Activated CD4-positive, CD25-positive, alpha-beta regulatory T cell (primary cell): ENCODE data around the gene VPS16.
"Not testable (repeated sequence)": the region's sequence is repeated elsewhere in the genome, so short reads cannot be mapped to it uniquely, and the experiment has no call there.

Experiments
- DNase-seq, 4 experiments: peaks; one replicate each; lab custom pipeline; 2025; lab: John Stamatoyannopoulos, UW

Gene VPS16

DNA sequence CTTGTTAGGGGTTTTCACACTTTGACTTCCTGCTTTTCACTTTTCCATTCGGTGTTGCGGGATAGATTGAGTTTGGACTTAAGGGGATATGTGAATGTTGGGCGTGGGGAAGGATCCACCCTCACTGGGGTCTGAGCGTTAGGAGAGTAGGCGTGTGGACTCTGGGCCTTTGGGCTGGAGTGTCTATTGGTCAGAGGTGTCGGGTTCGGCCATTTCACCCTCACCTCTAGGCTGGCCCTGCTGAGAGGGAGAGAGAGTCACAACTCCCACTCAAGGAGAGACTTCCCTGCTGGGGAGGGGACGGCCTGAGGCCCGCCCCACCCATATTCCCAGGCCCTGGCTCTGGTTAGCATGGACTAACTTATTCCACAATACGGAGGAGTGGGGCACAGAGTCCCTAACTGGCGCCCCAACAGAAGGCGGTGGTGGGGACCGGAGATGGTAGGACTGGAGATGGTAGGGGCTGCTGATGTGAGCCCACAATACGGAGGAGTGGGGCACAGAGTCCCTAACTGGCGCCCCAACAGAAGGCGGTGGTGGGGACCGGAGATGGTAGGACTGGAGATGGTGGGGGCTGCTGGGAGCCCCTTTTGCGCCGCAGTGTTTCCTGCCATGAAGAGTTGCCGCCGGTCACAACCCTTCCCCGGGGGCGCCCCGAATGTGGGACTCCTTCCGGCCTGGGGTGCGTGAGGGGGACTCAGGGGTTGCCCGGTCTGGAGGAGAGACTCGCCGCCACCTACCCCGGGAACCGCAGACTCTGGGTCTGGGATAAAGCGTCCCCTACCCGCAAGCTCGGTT is 31.3 kb downstream of the VPS16 start:
- no peak for DNase-seq

DNA sequence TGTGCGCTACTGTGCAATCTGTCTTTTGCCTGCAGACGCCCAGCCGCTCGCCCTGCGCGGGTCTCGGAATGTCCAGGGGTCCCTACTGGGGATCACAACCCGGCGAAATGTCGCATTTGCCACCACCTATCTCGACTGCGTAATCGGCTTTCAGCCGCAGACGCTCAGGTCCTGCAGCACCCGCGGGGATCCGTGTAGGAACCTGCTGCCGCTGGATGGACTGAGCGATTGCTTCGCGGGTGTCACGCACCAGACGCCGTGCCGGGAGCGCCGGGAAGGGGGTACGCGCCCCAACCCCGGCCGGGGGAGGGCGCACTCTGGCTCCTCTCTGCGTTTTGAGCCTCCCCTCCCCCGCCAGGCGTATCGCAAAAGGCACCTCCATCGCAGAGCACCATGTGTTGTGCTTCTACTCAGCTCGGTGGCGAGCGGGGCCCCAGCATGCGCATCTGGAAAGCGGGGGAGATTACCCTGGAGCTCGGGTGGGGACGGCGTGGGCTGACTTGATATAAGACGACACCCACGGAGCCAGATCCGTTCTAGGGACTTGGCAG is 32.0 kb downstream of the VPS16 start:
- peak; percentile 48 to 64 (median 52) for DNase-seq

DNA sequence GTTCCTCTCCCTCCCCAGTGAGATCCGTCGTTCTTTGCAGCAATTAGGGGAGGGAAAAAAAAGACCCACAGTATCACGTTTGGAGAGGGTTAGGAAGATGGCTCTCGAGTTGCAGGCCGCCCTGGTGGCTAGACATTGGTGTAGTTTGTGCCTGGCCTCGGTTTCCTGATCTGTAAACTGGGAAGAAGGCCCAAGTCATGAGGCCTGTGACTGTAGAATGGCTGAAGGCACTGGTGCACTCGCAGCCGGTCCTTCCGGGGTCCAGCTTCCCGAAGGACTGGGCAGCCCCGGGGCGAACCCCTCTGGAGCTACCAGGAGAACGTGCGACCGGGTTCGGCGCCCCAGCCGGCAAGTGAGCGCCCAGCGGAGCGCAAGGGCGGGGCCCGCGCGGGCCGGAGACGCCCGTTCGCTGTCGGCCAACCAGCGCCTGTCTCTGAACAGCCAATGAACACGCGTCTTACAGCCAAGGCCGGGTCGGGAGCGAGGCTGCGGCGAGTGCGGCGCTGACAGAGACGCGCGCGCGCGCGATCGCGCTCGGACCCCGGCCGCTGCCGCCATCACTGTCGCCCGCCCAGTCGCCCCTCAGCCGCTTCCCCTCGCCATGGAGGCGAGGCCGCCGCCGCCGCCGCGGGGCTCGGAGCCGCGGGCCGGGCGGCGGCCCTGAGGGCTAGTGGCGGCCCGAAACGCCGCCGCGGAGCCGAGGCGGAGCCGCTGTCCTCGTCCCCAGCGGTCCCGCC is 32.6 kb downstream of the VPS16 start, which contains the start of gene PTPRA:
Gene PTPRA (plus strand): TSS at position 472 of the 737 bp plus-strand sequence. CDS start 90,797 bp downstream, outside the sequence.
- DNase-seq: peak; percentile 72 to 84 (median 80)

DNA sequence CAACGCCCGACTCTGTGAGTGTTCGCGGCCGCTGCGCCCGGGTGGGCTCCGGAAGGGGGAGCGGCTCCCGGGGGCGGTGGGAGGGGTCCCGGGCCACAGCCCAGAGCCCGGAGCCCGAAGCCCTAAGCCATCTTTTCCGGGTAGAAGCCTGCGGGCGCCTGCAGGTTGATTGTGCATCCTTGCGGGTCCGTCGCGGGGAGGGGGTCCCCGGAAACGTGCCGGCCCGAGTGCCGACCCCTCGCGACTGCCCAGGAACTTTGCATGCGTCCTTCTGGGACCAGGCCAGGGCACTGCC is 33.1 kb downstream of the VPS16 start:
- DNase-seq: peak in 3 of 4 experiments; percentile 47 to 58 (median 48)

DNA sequence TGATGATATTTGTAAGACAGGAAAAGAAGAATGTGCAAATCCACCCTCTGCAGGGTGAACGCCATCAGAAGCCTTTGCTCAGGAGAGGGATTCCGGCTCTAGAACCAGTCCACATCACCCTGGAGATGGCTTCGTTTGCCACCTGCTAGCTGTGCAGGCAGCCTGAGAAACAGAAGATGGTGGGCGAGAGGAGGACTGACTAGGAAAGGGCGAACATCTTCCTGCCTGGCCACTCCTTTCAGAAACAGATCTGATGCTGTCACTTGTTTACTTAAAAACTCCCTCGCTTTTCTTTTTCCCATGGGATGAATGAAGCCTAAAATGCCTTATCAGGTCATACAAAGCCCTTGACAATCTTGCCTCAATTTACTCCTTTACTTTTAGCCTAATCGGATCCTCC is 33.9 kb downstream of the VPS16 start:
- no peak for DNase-seq

DNA sequence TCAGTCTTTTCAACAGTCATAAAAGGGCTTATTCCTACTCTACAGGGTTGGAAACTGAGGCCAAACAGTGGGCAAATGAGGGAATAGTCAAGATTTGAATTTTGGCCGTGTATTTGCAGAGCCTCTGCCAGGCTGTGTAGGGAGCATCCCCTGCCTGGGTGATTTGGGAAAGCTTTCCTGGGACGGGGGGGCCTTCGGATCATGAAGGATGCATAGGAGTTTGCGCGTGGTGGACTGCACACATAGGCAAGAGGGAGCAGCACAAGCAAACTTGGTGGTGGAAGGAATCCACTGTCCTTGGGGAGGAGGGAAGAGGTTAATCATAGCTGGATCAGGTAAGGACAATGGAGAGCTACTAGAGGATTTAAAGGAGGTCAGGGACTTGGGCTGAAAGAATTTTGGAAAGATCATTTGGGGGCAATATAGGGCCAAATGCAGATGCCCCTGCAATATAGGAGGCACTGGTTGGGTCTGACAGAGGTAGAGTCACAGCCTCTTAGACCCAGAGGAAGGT is 35.2 kb downstream of the VPS16 start:
- no peak for DNase-seq

DNA sequence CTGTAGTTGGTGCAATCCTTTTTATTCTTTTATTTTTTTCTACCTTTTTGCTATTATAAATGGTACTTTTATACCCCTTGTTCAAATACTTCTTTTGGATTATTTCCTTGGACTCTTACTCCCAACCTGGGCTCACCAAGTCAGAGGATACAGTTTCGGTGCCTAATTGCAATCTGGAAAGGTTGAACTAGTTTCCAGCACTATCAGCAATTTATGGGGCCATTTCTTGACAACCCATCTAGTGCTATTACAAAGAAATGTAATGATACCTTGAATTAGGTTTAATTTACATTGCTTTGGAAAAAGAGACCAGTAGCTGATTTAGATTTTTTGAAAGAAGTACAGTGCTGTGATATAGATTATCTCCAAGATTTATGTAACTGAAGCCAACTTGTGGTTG is 38.0 kb downstream of the VPS16 start:
- no peak for DNase-seq

DNA sequence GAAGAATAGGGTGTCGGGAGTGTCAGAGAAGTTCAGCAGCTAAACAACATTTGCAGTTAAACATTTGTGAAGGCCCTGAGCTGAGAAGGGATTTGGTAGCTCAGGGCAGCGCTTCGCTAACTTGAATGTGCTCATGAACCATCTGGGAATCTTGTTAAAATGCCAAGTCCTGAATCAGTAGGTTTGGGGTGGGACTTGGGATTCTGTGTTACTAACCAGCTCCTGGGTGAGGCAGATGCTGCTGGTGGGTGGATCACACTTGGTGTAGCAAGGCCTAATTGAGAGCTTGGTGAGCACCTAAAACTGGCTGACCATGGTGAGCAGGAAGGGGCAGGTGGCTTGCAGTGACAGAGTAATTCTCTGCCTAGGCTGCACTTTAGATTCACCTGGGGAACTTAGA is 38.6 kb downstream of the VPS16 start:
- DNase-seq: no peak

DNA sequence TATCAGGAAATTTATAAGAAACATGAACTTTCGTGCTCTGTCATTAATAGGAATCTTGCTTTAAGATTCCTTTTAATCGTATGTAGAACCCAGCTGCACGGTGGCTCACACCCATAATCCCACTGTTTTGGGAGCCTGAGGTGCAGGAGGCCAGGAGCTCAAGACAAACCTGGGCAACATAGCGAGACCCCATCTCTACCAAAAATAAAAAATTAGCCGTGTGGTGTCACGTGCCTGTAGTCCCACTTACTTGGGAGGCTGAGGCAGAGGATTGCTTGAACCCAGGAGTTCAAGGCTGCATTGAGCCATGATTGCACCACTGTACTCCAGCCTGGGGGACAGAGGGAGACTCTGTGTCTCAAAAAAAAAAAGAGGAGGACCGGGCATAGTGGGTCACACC is 40.1 kb downstream of the VPS16 start:
- DNase-seq: no peak

DNA sequence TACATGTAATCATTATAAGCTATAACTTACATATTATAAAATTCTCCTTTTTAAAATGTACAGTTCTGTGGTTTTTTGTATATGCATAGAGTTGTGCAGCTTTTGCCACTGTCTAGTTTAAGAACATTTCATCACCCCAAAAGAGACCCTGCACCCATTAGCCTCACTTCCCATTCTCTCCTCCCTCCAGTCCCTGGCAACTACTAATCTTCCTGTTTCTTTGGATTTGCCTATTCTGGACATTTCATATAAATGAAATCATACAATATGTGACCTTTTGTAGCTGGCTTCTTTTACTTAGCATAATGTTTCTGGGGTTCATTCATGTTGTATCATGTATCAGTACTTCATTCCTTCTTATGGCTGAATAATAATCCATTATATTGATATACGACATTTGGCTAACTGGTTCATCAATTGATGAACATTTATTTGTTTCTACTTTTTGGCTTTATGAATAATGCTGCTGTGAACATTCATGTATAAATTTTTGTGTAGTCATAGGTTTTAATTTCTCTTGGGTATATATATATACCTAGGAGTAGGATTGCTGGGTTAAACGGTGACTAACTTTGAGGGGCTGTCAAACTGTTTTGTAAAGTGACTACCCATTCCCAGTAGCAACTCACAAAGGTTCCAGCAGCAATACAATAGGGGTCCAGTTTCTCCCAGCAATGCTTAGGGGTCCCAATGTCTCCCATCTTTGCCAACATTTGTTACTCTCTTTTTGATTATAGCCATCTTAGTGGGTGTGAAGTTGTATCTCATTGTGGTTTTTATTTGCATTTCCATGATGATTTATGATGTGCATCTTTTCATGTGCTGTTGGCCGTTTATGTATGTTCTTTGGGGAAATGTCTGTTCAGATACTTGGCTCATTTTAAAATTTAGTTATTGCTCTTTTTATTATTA is 43.4 kb downstream of the VPS16 start:
- no peak for DNase-seq

DNA sequence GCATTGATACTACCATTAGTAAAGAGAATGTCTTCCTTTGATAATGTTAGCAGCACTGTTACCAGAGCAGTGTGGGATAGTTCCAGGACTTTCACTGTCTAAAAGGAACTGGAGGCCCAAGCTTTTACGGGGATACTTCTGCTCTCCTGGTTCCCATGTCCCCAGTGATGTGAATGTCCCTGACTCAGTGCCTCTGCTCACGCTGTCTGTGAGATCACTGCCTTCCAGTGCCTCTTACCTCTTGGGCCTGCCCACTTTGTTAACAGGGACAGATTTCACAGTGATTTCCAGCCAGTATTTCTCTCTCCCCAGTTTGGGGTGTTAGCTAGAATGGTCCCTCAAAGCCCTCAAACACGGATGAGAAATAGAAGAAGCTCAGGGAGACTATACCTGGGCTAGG is 47.2 kb downstream of the VPS16 start:
- DNase-seq: no peak

DNA sequence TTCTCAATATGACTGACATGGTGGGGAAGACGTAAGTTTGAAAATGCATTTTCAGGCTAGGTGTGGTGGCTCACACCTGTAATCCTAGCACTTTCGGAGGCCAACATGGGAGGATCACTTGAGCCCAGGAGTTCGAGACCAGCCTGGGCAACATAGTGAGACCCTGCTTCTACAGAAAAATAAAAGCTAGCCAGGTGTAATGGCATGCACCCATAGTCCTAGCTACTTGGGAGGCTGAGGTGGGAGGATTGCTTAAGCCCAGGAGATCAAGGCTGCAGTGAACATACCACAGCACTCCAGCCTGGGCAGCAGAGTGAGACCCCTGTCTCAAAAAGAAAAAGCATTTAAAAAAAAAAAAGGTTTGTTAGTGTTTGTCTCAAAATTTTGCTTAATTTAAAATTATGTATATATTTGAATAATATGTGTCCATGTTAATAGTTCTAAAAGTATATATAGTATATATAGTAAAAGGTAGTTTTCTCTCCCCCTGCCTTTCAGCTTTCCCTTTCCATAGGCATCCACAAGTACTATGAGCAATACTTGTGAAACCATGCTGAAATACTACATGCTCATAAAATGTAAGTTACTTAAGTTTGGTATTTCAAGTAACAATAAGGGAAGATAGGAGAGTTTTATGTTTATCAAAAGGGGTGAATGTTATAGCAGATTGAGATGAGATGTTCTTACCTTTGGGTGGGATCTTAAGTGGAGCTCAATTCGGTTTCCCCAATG is 47.8 kb downstream of the VPS16 start:
- no peak for DNase-seq

DNA sequence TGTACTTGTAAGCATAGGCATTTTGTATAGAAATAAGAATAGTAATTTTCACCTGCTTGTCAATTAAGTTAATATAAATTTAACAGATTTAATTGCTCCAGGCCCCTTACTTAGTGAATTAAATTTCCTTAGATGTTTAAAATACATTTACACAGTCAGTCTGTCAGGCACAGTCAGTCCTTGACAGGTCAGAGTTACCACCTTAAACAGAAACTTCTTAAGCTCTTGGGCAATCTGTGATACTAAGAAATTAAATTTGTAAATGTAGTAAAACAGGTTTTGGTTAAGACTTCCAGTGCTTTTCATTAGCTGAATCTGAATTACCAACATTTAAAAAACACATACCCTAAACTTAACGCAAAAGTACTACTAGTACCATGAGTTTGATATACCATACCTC is 48.7 kb downstream of the VPS16 start:
- no peak for DNase-seq

DNA sequence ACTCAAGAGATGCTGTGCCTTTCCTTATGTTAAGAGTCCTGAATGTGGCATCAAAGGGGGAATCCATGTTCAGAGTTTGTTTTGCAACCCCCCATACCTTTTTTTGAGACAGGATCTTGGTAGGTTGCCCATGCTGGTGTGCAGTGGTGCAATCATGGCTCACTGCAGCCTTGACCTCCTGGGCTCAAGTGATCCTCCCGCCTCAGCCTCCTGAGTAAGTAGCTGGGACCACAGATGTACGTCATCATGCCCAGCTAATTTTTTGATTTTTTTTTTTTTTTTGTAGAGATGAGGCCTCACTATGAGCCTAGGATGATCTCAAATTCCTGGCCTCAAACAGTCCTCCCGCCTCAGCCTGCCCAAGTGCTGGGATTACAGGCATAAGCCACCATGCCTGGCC is 49.3 kb downstream of the VPS16 start:
- DNase-seq: no peak

DNA sequence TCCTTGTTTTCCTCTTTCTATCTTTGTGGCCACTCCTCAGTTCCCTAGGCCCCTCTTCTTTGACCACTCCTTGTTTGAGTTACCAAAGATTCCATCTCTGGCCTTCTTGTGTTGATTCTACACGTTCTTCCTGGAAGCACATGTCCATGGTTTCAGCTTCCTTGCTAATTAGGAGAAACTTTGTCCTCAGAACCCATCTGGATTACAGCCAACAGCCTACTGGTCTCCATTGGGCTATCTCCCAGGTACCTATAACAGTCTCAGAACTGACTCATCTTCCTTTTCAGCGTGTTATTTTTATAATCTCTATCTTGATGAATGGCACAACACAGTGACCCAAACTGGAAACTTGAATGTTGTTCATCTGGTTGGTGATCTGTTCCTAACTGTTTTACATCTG is 50.2 kb downstream of the VPS16 start:
- DNase-seq: no peak

DNA sequence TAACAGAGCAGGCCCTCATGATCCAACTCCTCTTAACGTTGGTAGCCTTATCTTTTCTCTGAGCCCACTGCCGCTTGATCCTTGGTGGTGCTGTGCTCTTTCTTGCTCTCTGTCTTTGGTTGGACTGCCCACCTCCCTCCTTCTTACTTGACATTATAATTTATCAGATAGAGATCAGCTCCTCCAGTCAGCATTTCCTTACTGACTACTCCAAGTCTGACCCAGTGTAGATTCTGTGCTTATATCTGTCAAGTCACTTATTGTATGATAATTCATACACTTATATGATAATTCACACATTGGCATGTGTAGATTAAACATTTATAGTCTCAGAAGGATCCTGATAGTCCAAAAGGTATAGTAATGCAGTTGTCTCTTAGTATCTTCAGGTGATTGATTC is 50.8 kb downstream of the VPS16 start:
- no peak for DNase-seq

DNA sequence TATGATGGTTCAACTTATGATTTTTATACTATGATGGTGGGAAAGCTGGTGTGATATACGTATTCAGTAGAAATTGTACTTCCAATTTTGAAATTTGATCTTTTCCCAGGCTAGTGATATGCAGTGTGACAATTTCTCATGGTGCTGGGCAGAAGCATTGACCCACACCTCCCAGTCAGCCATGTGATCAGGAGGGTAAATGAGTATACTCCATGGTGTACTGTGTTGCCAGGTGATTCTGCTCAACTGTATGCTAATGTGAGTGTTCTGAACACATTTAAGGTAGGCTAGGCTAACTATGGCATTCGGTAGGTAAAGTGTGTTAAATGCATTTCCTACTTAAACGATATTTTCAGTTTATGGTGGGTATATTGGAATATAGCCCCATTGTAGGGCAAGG is 51.8 kb downstream of the VPS16 start:
- no peak for DNase-seq

DNA sequence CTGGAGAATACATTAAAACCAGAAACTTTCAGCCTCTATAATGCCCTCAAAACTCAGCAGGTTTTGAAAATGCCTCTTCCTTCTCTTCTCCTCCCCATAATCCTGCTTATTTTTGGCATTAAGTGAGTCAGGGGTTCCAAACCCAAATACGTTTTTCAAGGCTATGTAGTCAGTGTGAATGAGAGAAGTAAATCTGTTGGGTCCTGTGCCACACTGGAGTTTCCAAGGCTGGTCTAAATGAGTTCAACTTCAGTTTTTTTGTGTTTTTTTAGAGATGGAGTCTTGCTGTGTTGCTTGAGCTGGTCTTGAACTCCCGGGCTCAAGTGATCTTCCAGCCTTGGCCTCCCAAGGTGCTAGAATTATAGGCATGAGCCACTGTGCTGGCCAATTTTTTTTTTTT is 53.7 kb downstream of the VPS16 start:
- DNase-seq: no peak

DNA sequence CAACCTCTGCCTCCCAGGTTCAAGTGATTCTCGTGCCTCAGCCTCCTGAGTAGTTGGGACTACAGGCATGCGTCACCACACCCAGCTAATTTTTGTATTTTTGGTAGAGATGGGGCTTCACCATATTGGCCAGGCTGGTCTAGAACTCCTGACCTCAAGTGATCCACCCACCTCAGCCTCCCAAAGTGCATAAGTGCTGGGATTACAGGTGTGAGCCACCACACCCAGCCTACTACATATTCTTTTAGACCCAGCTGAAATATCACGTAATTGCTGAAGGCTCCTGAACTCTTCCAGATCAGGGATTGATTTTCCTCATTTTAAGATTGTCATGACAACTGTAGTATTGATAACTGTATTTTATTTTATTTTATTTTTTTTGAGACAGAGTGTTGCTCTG is 54.6 kb downstream of the VPS16 start:
- DNase-seq: not testable (repeated sequence)

DNA sequence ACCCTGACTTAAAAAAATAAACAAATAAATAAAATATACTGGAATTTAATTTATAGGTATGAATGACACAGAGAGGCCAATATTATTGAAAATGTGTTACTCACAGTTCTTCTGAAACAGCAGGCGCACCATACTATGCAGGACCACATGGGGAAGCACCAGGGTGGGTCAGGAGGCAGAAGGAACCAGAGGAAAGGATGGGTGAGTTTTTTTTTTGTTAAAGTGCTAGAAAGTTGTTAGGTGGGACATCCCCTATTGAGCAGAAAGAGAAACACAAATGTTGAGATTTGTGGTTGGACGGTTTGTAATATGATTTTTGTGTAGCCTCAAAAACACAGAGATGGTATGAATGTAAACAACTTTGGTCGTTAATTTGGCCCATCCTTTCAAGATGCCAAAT is 58.7 kb downstream of the VPS16 start:
- DNase-seq: no peak

DNA sequence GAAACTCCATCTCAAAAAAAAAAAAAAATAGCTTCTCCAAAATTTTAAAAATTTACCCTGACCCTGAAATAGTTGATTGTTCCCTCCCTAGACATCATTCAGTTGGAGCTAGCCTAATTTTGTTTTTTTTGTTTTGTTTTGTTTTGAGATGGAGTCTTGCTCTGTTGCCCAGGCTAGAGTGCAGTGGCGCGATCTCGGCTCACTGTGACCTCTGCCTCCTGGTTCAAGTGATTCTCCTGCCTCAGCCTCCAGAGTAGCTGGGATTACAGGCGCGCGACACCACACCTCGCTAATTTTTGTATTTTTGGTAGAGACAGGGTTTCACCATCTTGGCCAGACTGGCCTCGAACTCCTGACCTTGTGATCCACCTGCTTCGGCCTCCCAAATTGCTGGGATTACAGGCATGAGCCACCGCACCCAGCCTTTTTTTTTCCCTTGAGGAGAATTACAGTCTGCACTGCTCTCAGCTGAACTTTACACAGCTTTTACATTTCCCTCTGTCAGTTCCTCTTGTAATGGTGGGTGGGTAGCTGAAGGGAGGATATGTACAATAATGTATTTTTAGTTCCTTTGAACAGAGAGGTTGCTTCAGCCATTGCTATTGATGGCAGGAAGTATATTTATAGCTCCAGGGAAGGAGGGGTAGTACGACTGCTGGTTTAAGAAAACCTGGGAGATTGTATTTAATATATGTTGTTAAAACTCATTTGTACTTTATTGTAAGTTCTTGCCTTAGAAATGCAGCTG is 60.5 kb downstream of the VPS16 start:
- no peak for DNase-seq
